CD4-positive, alpha-beta T cell (primary cell): Measurements from ENCODE around the gene CACNB3. TPM values are rescaled to one million over a fixed set of nuclear protein-coding genes. Genes with fewer than 3 reads are reported as not detected.

Experiments used
- ATAC-seq: fragments of 200-7000 bp; cut with Tn5 transposase; one replicate; pipeline ENCODE4 v1.10.0; 2022; ENCODE audit warnings: mild to moderate bottlenecking; ENCODE audit not compliant: poor library complexity
- CTCF ChIA-PET: fragments of 350-600 bp; sonication (Branson Sonifier 250); formaldehyde crosslinking; loops from one replicate; lab custom pipeline; 2021; ENCODE audit warnings: antibody characterized with exemption, inconsistent platforms; lab: Charles Lee
- POLR2A ChIA-PET: fragments of 350-600 bp; sonication (Branson Sonifier 250); formaldehyde crosslinking; loops from one replicate; lab custom pipeline; 2021; ENCODE audit warnings: antibody characterized with exemption, inconsistent platforms; lab: Charles Lee
- DNase-seq, 14 experiments: peaks; one replicate each; pipeline ENCODE4 v3.0.0-alpha.2; 2013 to 2020; ENCODE audit warnings: mixed read lengths in 2 of 14
- H3K27ac ChIP-seq, 2 donors: one replicate each; pipeline versions ENCODE4 v1.5.1 to v1.7.0; 2013; ENCODE audit warnings: low read length in 2 of 2, low read depth in 1 of 2, mild to moderate bottlenecking in 1 of 2
- H3K27me3 ChIP-seq, 2 experiments: 1 replicate in 1 of 2; 2 replicates in 1 of 2; pipeline versions ENCODE4 v1.6.1 to v1.7.0; 2013; ENCODE audit warnings: low read length in 2 of 2, control low read depth in 1 of 2, mild to moderate bottlenecking in 1 of 2, moderate library complexity in 1 of 2; ENCODE audit not compliant: insufficient read depth in 2 of 2, control insufficient read depth in 1 of 2
- H3K36me3 ChIP-seq: one replicate; pipeline ENCODE4 v1.6.1; 2013; ENCODE audit warnings: low read length, control low read depth; ENCODE audit not compliant: insufficient read depth
- H3K4me1 ChIP-seq: one replicate; pipeline ENCODE4 v1.6.1; 2013; ENCODE audit warnings: low read length, control low read depth; ENCODE audit not compliant: insufficient read depth
- H3K4me3 ChIP-seq: one replicate; pipeline ENCODE4 v1.5.1; 2013; ENCODE audit warnings: mild to moderate bottlenecking, low read length, moderate library complexity
- H3K9me3 ChIP-seq, 2 experiments: 1 replicate in 1 of 2; 2 replicates in 1 of 2; pipeline versions ENCODE4 v1.6.1 to v1.7.0; 2013; ENCODE audit warnings: low read length in 2 of 2, mild to moderate bottlenecking in 2 of 2, control low read depth in 1 of 2, moderate library complexity in 1 of 2; ENCODE audit not compliant: control insufficient read depth in 1 of 2, insufficient read depth in 1 of 2
- H3K27ac Mint-ChIP-seq: one replicate; pipeline ENCODE4 v1.8.0; 2020; ENCODE audit warnings: mixed read lengths
- H3K27me3 Mint-ChIP-seq: one replicate; pipeline ENCODE4 v1.8.0; 2021; ENCODE audit warnings: mixed read lengths
- H3K36me3 Mint-ChIP-seq: one replicate; pipeline ENCODE4 v1.8.0; 2021; ENCODE audit warnings: low read depth, mixed read lengths
- H3K4me1 Mint-ChIP-seq: one replicate; pipeline ENCODE4 v1.8.0; 2021; ENCODE audit warnings: low read depth, mixed read lengths
- H3K4me3 Mint-ChIP-seq: one replicate; pipeline ENCODE4 v1.8.0; 2020; ENCODE audit warnings: mild to moderate bottlenecking, mixed read lengths
- H3K9me3 Mint-ChIP-seq: one replicate; pipeline ENCODE4 v1.8.0; 2020; ENCODE audit warnings: mixed read lengths
- CTCF ChIP-seq: fragments of 200-600 bp; IDR thresholded peaks from one replicate; pipeline ENCODE4 v1.8.0; 2022; ENCODE audit warnings: antibody characterized with exemption, mild to moderate bottlenecking
- intact Hi-C, 2 experiments: fragments of 100-400 bp; cut with DNase I in 1 of 2; cut with micrococcal nuclease in 1 of 2; formaldehyde crosslinking; loops; one replicate each; pipeline versions ENCODE4 v1.15.1 to v1.9.0; 2023 to 2025; cut with DNase I, micrococcal nuclease
- total RNA-seq, 174 experiments: library from RNA in 2 of 174; stranded (reverse) in 2 of 174; gene quantifications; one replicate each; pipeline ENCODE4 v1.2.3 and lab custom pipeline; 2021 to 2026

CACNB3 gene
- total RNA-seq, 2 experiments from 2014 or later, result 3.9 to 5.7 TPM

DNA sequence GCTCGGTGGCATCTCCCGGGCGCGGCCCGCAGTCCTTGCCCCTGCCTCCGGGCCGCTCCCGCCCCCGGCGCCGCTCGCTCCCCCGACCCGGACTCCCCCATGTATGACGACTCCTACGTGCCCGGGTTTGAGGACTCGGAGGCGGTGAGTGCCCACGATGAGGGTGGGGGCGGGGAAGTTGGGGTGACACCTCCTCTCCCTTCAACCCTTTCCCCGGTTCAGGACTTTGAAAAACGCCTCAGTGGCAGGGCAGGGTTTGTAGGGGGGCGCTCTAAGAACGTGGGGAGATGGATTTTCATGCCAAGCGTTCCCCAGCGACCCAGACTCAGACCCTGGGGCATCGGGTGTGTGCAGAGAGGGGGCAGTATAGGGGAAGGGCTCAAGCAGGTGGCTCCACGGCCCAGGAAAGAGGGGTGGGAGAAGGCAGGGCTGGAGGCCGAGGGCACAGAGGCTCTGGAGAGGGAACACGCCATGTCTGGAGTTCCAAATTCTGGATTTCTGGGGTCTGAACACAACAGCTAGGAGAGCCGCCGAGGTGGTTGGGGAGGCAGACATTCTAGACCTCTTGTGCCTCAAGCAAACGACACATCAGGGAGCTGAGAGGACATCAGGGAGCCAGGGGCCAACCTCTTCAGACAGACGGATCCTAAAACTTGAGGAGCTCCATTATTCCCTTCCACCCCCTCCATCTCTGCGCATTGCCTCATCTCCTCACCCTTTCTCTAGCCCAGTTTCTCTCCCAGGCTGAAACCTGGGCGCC lies 715 bp downstream of the CACNB3 start:
- intact Hi-C loops, result no loop called here
- TF ChIP-seq CTCF, result peak; percentile 19
- Mint-ChIP-seq H3K4me1 (peaks cover 39% of the 10 kb centered on the region), H3K27ac (peak overlapping the region; percentile 28), H3K4me3 (peak overlapping the region; percentile 93), H3K27me3 (no peaks in the 10 kb centered on the region), H3K9me3 (no peaks in the 10 kb centered on the region), H3K36me3 (no peaks in the 10 kb centered on the region)
- Histone ChIP-seq H3K4me3 (peak overlapping the region; percentile 82), H3K27me3 (no peaks in the 10 kb centered on the region), H3K36me3 (no peaks in the 10 kb centered on the region), H3K27ac (no peak overlapping the region), H3K4me1 (peaks cover 50% of the 10 kb centered on the region), H3K9me3 (no peaks in the 10 kb centered on the region)
- DNase-seq, result peak in 8 of 14 experiments; percentile 17 to 44 (median 31)
- POLR2A ChIA-PET, result interaction anchor here (2.3 kb wide), 1 partner anchor 32 kb away, joined by 7 read pairs; the partner anchor contains the start of gene DDX23
- CTCF ChIA-PET, result no interaction called here
- ATAC-seq, result peak; percentile 16

GRCh38 chr12:48819986-48820725 lies 1.9 kb downstream of the CACNB3 start:
- Histone ChIP-seq H3K36me3 (no peaks in the 10 kb centered on the region), H3K4me3 (no peak overlapping the region), H3K4me1 (peaks cover 42% of the 10 kb centered on the region), H3K9me3 (no peaks in the 10 kb centered on the region), H3K27ac (no peak overlapping the region), H3K27me3 (no peaks in the 10 kb centered on the region)
- ATAC-seq (no peak), DNase-seq (no peak)
- POLR2A ChIA-PET, result interaction anchor here (1.5 to 2.3 kb wide), 2 partner anchors 31 to 161 kb away, joined by 4 to 7 read pairs; partner anchors contain the start of gene DDX23
- no peak for TF ChIP-seq CTCF
- H3K4me1 Mint-ChIP-seq, result peaks cover 36% of the 10 kb centered on the region
- CTCF ChIA-PET, result no interaction called here
- H3K27ac Mint-ChIP-seq, result no peak overlapping the region
- no peaks in the 10 kb centered on the region for H3K36me3 Mint-ChIP-seq
- H3K9me3 Mint-ChIP-seq, result no peaks in the 10 kb centered on the region
- H3K27me3 Mint-ChIP-seq, result no peaks in the 10 kb centered on the region
- intact Hi-C loops, result no loop called here
- H3K4me3 Mint-ChIP-seq, result peak overlapping the region; percentile 93

DNA sequence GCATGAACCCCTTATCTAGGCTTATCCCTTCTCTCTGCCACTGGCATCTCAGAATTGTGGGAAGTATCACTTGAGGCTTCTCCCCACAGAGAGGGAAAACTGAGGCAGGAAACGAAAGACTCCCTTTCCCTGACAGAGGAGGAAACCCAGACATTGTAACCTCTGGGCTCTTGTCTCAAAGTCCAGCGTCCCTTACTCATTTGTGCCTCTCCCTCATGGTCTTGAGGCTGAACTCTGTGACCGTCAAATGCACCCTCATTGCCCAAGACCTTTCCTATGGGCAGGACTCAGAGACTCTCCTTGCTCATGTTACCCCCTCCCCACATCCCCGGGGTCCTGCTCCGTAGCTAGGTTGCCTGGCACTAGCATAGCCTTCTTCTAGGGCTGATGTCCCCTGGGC lies 3.8 kb downstream of the CACNB3 start:
- Mint-ChIP-seq H3K27ac (no peak overlapping the region), H3K36me3 (no peaks in the 10 kb centered on the region), H3K27me3 (no peaks in the 10 kb centered on the region), H3K9me3 (no peaks in the 10 kb centered on the region), H3K4me1 (peaks cover 19% of the 10 kb centered on the region), H3K4me3 (no peak overlapping the region)
- H3K4me1 ChIP-seq, result peaks cover 23% of the 10 kb centered on the region
- no peak overlapping the region for H3K27ac ChIP-seq
- intact Hi-C loops, result no loop called here
- DNase-seq (no peak), ATAC-seq (no peak)
- H3K27me3 ChIP-seq, result no peaks in the 10 kb centered on the region
- no peaks in the 10 kb centered on the region for H3K9me3 ChIP-seq
- TF ChIP-seq CTCF, result no peak
- ChIA-PET CTCF (no interaction called here), POLR2A (no interaction called here)
- no peak overlapping the region for H3K4me3 ChIP-seq
- H3K36me3 ChIP-seq, result no peaks in the 10 kb centered on the region
